ENCODE data around the gene BPIFB6.

The BPIFB6 gene

DNA sequence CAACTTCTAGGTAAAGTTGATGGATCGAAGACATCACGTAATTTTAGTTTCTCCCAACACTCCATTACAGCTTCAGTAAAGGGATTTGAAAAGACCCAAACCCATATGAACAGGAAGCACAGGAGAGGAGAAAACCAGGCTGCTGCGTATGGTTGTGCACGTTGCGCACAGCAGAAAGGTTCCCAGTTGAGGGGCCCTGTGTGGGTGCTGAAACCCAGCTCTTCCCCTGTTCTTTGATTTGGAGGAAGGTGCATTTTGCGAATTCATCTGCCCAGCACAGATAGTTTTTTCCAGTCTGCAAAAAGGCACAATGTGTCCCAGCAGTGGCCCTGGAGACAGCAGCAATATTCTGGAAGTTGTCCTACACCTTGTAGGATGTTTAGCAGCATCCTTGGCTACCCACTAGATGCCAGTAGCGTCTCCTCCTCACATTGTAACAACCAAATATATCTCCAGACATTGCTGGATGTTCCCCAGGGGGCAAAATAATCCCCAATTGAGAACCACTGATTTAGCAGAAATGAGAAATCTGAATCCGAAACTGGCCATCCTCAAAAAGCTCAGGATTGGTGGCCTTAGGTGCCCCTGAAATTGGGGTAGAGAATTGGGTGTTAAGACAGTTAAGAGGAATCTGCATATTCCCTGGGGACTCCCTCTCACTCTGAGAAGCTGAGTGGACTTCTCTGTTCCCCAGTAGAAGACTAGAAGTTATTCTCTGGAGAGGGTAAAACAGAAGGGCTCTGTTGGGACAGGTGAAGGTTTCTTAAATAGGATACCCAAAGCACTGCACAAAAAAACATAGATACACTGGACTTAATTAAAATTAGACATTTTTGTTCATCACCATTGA is 39.4 kb upstream of the BPIFB6 start:
- DNase-seq (ENCODE audit: low read depth): no peak
- no peak for TF ChIP-seq CTCF (conservative IDR thresholded peaks at IDR 0.05; ENCODE audit: low read depth, low read length)
- H3K4me3 ChIP-seq (ENCODE audit: low read length): no peak overlapping the region

DNA sequence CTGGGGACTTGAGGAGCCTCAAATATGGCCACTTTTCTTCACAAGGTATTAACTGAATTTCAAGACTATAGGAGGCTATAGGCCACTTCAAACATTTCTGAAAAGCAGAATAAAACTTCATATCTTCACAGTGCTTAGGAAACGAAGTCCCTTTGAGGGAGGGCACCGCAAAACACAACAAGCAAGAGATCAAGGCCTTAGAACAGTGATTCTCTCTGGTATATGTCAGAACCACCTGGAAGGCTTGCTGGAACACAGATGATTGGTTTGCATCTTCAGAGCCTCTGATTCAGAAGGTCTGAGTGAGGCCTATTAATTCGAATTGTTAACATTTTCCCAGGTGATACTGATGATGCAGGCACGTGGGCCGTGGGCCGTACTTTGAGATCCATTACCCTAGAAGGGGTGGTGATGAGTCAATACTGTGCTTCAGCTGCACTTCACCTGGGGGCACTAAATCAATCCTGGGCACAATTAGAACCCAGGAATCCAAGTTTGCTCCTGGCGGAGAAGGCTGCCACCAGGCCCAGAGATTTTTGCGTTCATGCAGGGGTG is 37.9 kb upstream of the BPIFB6 start:
- no peak for TF ChIP-seq CTCF (conservative IDR thresholded peaks at IDR 0.05; ENCODE audit: low read depth, low read length)
- H3K4me3 ChIP-seq (ENCODE audit: low read length): no peak overlapping the region
- DNase-seq (ENCODE audit: low read depth): no peak

- TF ChIP-seq CTCF (conservative IDR thresholded peaks at IDR 0.05; ENCODE audit: low read depth, low read length): no peak
- H3K4me3 ChIP-seq (ENCODE audit: low read length): no peak overlapping the region
- no peak for DNase-seq (ENCODE audit: low read depth)
Observed at GRCh38 chr20:32995802-32996201, 35.6 kb upstream of the BPIFB6 start.

GRCh38 chr20:32997431-32997830 is 34.0 kb upstream of the BPIFB6 start:
- DNase-seq (ENCODE audit: low read depth): no peak
- no peak for TF ChIP-seq CTCF (conservative IDR thresholded peaks at IDR 0.05; ENCODE audit: low read depth, low read length)
- H3K4me3 ChIP-seq (ENCODE audit: low read length): no peak overlapping the region

GRCh38 chr20:32999603-33000250 is 31.7 kb upstream of the BPIFB6 start:
- peak; percentile 50 for DNase-seq (ENCODE audit: low read depth)
- H3K4me3 ChIP-seq (ENCODE audit: low read length): no peak overlapping the region

GRCh38 chr20:33000802-33001466 is 30.5 kb upstream of the BPIFB6 start:
- no peak for DNase-seq (ENCODE audit: low read depth)
- no peak overlapping the region for H3K4me3 ChIP-seq (ENCODE audit: low read length)
- TF ChIP-seq CTCF (conservative IDR thresholded peaks at IDR 0.05; ENCODE audit: low read depth, low read length): no peak

More at GRCh38 chr20:32999603-33000250, 31.7 kb upstream of the BPIFB6 start:
- TF ChIP-seq CTCF (conservative IDR thresholded peaks at IDR 0.05; ENCODE audit: low read depth, low read length): no peak
